Measurements from ENCODE around the gene MAPRE2.

MAPRE2 gene

GRCh38 chr18:35085450-35086380, 44.5 kb downstream of the MAPRE2 start:
- Histone ChIP-seq H3K4me3 (ENCODE audit: low read length) (no peak overlapping the region), H3K9ac (ENCODE audit: low read length) (no peak overlapping the region), H3K27ac (ENCODE audit: low read length) (no peak overlapping the region), H3K79me2 (ENCODE audit: low read length) (peaks cover 55% of the 10 kb centered on the region), H3K36me3 (replicated peaks; ENCODE audit: low read depth, low read length) (peaks cover 37% of the 10 kb centered on the region), H3K9me3 (ENCODE audit: insufficient read depth, low read length) (no peaks in the 10 kb centered on the region), H3K4me1 (ENCODE audit: low read length) (peaks cover 6% of the 10 kb centered on the region; the same call in 1 of the 2 replicates), H4K20me1 (ENCODE audit: insufficient read depth, low read length) (peaks cover 59% of the 10 kb centered on the region; the same call in 1 of the 2 replicates), H3K27me3 (ENCODE audit: low read depth, low read length) (no peaks in the 10 kb centered on the region), H2AFZ (ENCODE audit: low read depth, low read length) (no peak overlapping the region), H3K4me2 (ENCODE audit: low read length) (no peak overlapping the region)
- TF ChIP-seq EZH2phosphoT487 (IDR thresholded peaks at IDR 0.05; ENCODE audit: low read depth), result no peak
- no peak for TF ChIP-seq CTCF (IDR thresholded peaks at IDR 0.05; ENCODE audit: low read depth, low read length)

- Histone ChIP-seq H3K4me2 (ENCODE audit: low read length) (no peak overlapping the region), H2AFZ (ENCODE audit: low read depth, low read length) (no peak overlapping the region), H3K9ac (ENCODE audit: low read length) (no peak overlapping the region), H3K4me3 (ENCODE audit: low read length) (no peak overlapping the region), H3K36me3 (replicated peaks; ENCODE audit: low read depth, low read length) (peaks cover 36% of the 10 kb centered on the region), H3K9me3 (ENCODE audit: insufficient read depth, low read length) (no peaks in the 10 kb centered on the region), H3K79me2 (ENCODE audit: low read length) (peaks cover 47% of the 10 kb centered on the region), H3K27me3 (ENCODE audit: low read depth, low read length) (no peaks in the 10 kb centered on the region), H4K20me1 (ENCODE audit: insufficient read depth, low read length) (peaks cover 52% of the 10 kb centered on the region; the same call in 1 of the 2 replicates), H3K27ac (ENCODE audit: low read length) (no peak overlapping the region), H3K4me1 (ENCODE audit: low read length) (peaks cover 6% of the 10 kb centered on the region; the same call in 1 of the 2 replicates)
- TF ChIP-seq CTCF (IDR thresholded peaks at IDR 0.05; ENCODE audit: low read depth, low read length) (no peak), EZH2phosphoT487 (IDR thresholded peaks at IDR 0.05; ENCODE audit: low read depth) (no peak)
Observed at GRCh38 chr18:35086704-35087103, 45.5 kb downstream of the MAPRE2 start.

GRCh38 chr18:35087726-35088125, 46.5 kb downstream of the MAPRE2 start:
- Histone ChIP-seq H3K4me1 (ENCODE audit: low read length) (peaks cover 6% of the 10 kb centered on the region; the same call in 1 of the 2 replicates), H3K9me3 (ENCODE audit: insufficient read depth, low read length) (no peaks in the 10 kb centered on the region), H2AFZ (ENCODE audit: low read depth, low read length) (no peak overlapping the region), H3K4me3 (ENCODE audit: low read length) (no peak overlapping the region), H3K4me2 (ENCODE audit: low read length) (no peak overlapping the region), H4K20me1 (ENCODE audit: insufficient read depth, low read length) (peaks cover 52% of the 10 kb centered on the region; the same call in 1 of the 2 replicates), H3K27ac (ENCODE audit: low read length) (no peak overlapping the region), H3K36me3 (replicated peaks; ENCODE audit: low read depth, low read length) (peaks cover 41% of the 10 kb centered on the region), H3K79me2 (ENCODE audit: low read length) (peaks cover 42% of the 10 kb centered on the region), H3K27me3 (ENCODE audit: low read depth, low read length) (no peaks in the 10 kb centered on the region), H3K9ac (ENCODE audit: low read length) (no peak overlapping the region)
- TF ChIP-seq CTCF (IDR thresholded peaks at IDR 0.05; ENCODE audit: low read depth, low read length) (no peak), EZH2phosphoT487 (IDR thresholded peaks at IDR 0.05; ENCODE audit: low read depth) (no peak)

GRCh38 chr18:35088921-35089320, 47.7 kb downstream of the MAPRE2 start:
- H3K4me2 ChIP-seq (ENCODE audit: low read length), result no peak overlapping the region
- peaks cover 41% of the 10 kb centered on the region; the same call in 1 of the 2 replicates for H4K20me1 ChIP-seq (ENCODE audit: insufficient read depth, low read length)
- no peaks in the 10 kb centered on the region for H3K4me1 ChIP-seq (ENCODE audit: low read length)
- H3K9me3 ChIP-seq (ENCODE audit: insufficient read depth, low read length), result no peaks in the 10 kb centered on the region
- H3K79me2 ChIP-seq (ENCODE audit: low read length), result peaks cover 41% of the 10 kb centered on the region
- H3K4me3 ChIP-seq (ENCODE audit: low read length), result no peak overlapping the region
- no peak overlapping the region for H3K9ac ChIP-seq (ENCODE audit: low read length)
- H3K27ac ChIP-seq (ENCODE audit: low read length), result no peak overlapping the region
- H3K27me3 ChIP-seq (ENCODE audit: low read depth, low read length), result no peaks in the 10 kb centered on the region
- H2AFZ ChIP-seq (ENCODE audit: low read depth, low read length), result no peak overlapping the region
- peaks cover 33% of the 10 kb centered on the region for H3K36me3 ChIP-seq (replicated peaks; ENCODE audit: low read depth, low read length)
- TF ChIP-seq EZH2phosphoT487 (IDR thresholded peaks at IDR 0.05; ENCODE audit: low read depth) (no peak), CTCF (IDR thresholded peaks at IDR 0.05; ENCODE audit: low read depth, low read length) (no peak)
